22Rv1 (cell line): ENCODE data around the gene OSBPL3.

Experiments
- H3K27ac ChIP-seq: fragments of 450-650 bp; 2 replicates; pipeline ENCODE4 v1.5.1; 2017
- CTCF ChIP-seq: fragments of 450-650 bp; IDR thresholded peaks from 2 replicates; pipeline ENCODE4 v1.5.1; 2017; ENCODE audit warnings: mild to moderate bottlenecking
- ZFX ChIP-seq: fragments of 450-650 bp; IDR thresholded peaks from 2 replicates; pipeline ENCODE4 v1.6.1; 2017; ENCODE audit warnings: antibody characterized with exemption, borderline replicate concordance

OSBPL3 gene

GRCh38 chr7:24754906-24755506 is 225.0 kb downstream of the OSBPL3 start:
- TF ChIP-seq CTCF (no peak), ZFX (no peak)
- H3K27ac ChIP-seq, result no peak overlapping the region

- no peak for TF ChIP-seq ZFX
- no peak for TF ChIP-seq CTCF
- H3K27ac ChIP-seq, result no peak overlapping the region
Measured at GRCh38 chr7:24752073-24752800, 227.7 kb downstream of the OSBPL3 start.

GRCh38 chr7:24751484-24751883 is 228.5 kb downstream of the OSBPL3 start:
- no peak overlapping the region for H3K27ac ChIP-seq
- no peak for TF ChIP-seq ZFX
- no peak for TF ChIP-seq CTCF

GRCh38 chr7:24750441-24751055 is 229.4 kb downstream of the OSBPL3 start:
- no peak for TF ChIP-seq ZFX
- TF ChIP-seq CTCF, result no peak
- no peak overlapping the region for H3K27ac ChIP-seq

- H3K27ac ChIP-seq, result no peak overlapping the region
- TF ChIP-seq ZFX, result no peak
- no peak for TF ChIP-seq CTCF
Measured at GRCh38 chr7:24748521-24748920, 231.5 kb downstream of the OSBPL3 start.
